Activated T-cell treated with anti-CD3 and anti-CD28 coated beads for 1 hour (primary cell): Measurements from ENCODE around the gene DIP2A.
"Not testable (repeated sequence)": the region's sequence is repeated elsewhere in the genome, so short reads cannot be mapped to it uniquely, and the experiment has no call there.

ENCODE experiments used
- DNase-seq: peaks from one replicate; pipeline ENCODE4 v3.0.0-alpha.2; 2020; ENCODE audit warnings: low read depth

The DIP2A gene

GRCh38 chr21:46425041-46425440, 33.6 kb upstream of the DIP2A start:
- no peak for DNase-seq

GRCh38 chr21:46425571-46425970, 33.1 kb upstream of the DIP2A start:
- DNase-seq, result peak; percentile 26

GRCh38 chr21:46426313-46427046, 32.2 kb upstream of the DIP2A start:
- no peak for DNase-seq

GRCh38 chr21:46427516-46427915, 31.2 kb upstream of the DIP2A start:
- DNase-seq, result no peak

DNA sequence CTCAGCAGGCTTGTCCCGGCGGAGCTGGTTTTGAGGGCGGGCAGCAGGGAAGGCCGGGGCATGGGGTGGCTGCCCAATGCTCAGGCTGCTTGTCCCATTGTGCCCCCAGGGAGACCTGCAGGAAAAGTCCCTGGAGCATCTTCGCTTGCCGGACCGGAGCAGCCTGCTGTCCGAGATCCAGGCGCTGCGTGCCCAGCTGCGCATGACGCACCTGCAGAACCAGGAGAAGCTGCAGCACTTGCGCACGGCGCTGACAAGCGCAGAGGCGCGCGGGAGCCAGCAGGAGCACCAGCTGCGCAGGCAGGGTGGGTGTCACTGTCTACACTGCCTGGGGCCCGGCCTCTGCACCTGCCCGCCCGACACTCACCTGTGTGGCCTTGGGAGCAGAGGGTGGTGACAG, 30.4 kb upstream of the DIP2A start:
- DNase-seq, result no peak

DNA sequence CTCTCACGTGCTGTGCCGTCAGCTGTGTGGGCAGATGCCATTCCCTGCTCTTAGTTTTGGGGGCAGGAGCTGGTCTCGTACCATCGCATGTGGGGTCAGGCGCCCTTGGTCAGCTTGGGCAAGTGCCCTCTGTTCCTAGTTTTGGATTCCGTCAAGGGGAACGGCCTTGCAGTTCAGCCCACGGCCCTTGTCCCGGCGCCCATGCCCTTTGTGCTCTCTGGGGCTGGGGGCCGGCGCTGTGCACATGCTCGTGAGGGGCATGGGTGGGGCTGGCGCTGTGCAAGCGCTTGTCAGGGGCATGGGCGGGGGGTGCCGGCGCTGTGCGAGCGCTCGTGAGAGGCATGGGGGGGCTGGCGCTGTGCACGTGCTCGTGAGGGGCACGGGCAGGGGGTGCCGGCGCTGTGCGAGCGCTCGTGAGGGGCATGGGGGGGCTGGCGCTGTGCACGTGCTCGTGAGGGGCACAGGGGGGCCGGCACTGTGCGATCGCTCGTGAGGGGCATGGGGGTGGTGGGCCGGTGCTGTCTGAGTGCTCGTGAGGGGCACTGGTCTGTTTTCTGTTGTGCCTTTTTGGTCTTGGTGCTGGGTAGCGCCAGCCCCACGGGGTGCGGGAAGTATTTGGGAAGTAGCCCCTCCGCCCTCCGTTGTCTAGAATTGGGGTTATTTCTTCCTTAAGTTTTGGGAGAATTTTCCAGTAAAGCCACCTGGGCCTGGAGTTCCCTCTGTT, 29.5 kb upstream of the DIP2A start:
- no peak for DNase-seq

GRCh38 chr21:46429754-46430681, 28.7 kb upstream of the DIP2A start:
- DNase-seq, result no peak

GRCh38 chr21:46431448-46431847, 27.2 kb upstream of the DIP2A start:
- DNase-seq, result no peak

DNA sequence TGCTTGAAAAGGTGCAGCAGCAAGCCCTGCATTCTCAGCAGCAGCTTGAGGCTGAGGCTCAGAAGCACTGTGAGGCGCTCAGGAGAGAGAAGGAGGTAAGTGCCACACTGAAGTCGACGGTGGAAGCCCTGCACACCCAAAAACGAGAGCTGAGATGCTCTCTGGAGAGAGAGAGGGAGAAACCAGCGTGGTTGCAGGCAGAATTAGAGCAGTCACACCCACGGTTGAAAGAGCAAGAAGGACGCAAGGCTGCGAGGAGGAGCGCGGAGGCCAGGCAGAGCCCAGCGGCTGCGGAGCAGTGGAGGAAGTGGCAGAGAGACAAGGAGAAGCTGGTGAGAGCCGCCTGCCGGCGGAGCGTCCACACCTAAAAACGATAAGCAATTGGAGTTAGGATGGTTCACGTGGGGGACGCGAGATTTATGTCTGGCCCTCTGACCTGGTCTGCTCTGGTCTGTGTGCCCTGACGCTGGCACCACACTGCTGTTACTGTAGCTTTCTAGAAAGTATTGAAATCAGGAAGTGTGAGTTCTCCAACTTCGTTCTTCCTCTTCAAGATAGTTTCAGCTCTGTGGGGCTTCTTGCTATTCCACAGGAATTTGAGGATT, 26.7 kb upstream of the DIP2A start:
- DNase-seq, result no peak

DNA sequence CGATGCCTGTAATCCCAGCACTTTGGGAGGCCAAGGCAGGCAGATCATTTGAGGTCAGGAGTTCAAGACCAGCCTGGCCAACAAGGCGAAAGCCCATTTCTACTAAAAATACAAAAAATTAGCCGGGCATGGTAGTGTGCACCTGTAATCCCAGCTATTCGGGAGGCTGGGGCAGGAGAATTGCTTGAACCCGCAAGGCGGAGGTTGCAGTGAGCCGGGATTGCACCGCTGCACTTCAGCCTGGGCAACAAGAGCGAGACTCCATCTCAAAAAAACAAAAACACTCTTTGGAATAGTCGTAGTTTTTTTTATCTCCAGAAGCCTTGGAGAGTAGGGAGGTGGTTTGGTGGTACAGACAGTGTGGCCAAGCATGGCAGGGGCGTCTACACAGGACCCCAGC, 25.6 kb upstream of the DIP2A start:
- DNase-seq, result not testable (repeated sequence)

- DNase-seq, result no peak
Measured at GRCh38 chr21:46434322-46434958, 24.3 kb upstream of the DIP2A start.

DNA sequence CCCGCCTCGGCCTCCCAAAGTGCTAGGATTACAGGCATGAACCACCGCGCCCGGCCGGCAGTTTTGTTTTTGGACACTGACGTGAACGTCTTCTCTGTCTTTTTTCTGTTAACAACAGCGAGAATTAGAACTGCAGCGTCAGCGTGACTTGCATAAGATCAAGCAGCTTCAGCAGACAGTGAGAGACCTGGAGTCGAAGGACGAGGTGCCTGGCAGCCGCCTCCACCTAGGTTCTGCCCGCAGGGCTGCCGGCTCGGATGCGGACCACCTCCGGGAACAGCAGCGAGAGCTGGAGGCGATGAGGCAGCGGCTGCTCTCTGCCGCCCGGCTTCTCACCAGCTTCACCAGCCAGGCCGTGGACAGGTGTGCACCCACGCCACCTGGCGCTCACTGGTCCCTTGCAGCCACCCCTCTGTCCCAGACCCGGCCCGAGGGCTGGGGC, 22.9 kb upstream of the DIP2A start:
- no peak for DNase-seq

DNA sequence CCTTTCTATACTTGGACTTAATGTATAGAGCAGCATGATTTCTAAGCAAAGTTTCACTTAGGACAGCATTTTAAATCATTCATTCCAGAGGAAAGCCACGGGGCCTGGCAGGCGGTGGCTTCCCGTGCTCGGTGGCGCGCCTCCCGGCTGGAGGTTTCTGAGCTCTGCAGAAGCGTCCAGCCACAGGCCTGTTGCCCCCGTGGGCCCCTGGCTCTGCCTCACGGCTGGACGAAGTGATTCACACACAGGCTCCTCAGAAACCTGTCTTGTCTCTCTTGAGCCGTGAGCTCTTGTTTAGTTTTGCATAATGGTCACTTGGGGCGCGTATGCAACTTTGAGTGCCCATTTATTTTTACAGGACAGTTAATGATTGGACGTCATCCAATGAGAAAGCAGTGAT, 22.1 kb upstream of the DIP2A start:
- no peak for DNase-seq

DNA sequence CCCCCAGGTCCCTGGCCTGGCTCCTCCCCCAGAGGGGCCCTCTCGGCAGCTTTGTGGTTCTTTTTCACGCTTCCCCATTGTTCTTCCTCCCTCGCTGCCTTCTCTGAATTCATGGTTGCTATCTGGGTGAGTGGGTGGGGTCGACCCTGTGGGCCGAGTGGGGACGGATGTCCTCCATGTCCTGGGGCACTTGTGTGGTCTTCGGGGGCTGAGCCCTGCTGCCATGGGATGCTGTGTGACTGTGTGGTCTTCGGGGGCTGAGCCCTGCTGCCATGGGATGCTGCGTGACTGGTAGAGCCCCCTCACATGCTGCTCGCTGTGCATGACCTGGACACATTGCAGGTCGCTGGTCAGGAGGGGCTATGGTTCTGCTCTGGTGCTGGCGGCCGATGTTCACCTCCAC, 21.6 kb upstream of the DIP2A start:
- no peak for DNase-seq

DNA sequence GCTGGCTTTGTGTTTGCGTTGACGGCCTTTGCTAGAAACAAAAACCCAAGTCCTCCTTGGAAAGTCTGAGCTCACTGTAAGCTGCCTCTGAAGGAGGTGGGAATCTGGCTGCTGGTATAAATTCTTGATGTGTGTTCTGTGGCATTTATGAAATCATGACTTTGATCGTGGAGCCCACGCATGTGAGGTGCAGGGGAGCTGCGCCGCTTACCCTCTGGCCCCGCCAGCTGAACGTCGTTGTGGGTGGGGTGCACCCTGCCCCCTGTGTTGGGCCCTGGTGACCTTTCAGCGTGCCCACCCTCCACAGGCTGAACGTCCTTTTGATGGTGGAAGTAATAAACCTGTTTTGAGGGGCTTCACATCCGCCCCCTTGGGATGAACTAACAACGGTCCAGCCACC, 21.2 kb upstream of the DIP2A start:
- DNase-seq, result no peak

GRCh38 chr21:46438241-46438640, 20.4 kb upstream of the DIP2A start:
- DNase-seq, result no peak

- no peak for DNase-seq
Measured at GRCh38 chr21:46439906-46440305, 18.8 kb upstream of the DIP2A start.

- DNase-seq, result no peak
Measured at GRCh38 chr21:46441331-46441730, 17.4 kb upstream of the DIP2A start.

DNA sequence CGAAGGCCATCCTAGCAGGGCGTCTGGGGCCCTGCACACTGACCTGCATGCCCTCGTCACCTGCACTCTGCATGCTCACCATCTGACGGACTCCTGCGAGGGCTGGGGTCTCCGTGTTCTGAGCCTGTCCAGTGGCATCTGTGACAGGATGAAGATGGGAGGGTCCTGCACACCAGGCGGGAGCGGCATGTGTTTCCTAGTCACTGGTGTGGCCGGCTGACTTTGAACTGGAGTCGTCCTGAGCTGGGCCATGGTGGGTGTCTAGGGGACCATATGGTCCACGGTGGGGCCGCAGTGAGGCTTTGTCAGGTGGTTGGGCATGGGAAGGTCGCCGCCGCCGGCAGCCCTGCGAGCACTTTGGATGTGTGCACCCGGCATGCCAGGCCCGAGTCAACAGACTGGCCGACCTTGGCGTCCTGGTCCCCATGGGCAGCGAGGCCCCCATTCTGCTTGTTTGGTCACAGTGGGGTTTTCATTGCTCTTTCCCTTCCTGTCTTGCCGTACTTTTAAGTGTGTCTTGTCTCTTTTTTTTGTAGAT, 16.7 kb upstream of the DIP2A start:
- DNase-seq, result no peak

GRCh38 chr21:46442938-46443337, 15.8 kb upstream of the DIP2A start:
- DNase-seq, result no peak

GRCh38 chr21:46443910-46444309, 14.8 kb upstream of the DIP2A start:
- no peak for DNase-seq
